OCI-LY1 (cell line): ENCODE measurements around the gene RABL6.
"Not testable (repeated sequence)": the region's sequence is repeated elsewhere in the genome, so short reads cannot be mapped to it uniquely, and the experiment has no call there.

Source experiments
- H2AFZ ChIP-seq: fragments of 200-600 bp; sonication (generic), shearing (Covaris generic); 2 replicates; pipeline ENCODE4 v1.6.0; 2014; ENCODE audit warnings: antibody characterized with exemption, mild to moderate bottlenecking, low read length
- H3F3A ChIP-seq: fragments of 200-600 bp; sonication (generic), shearing (Covaris generic); 2 replicates; pipeline ENCODE4 v1.6.0; 2014; ENCODE audit warnings: mild to moderate bottlenecking, antibody characterized with exemption, low read length, moderate library complexity; ENCODE audit not compliant: insufficient read depth
- H3K27ac ChIP-seq: fragments of 200-600 bp; sonication (generic); 2 replicates; pipeline ENCODE4 v1.5.1; 2014; ENCODE audit warnings: low read length, mixed run types, mild to moderate bottlenecking, low read depth; ENCODE audit not compliant: poor library complexity, severe bottlenecking
- H3K27me3 ChIP-seq: fragments of 200-600 bp; sonication (generic); 2 replicates; pipeline ENCODE4 v1.6.0; 2014; ENCODE audit warnings: antibody characterized with exemption, mild to moderate bottlenecking, low read length, moderate library complexity; ENCODE audit not compliant: insufficient read depth
- H3K36me3 ChIP-seq: fragments of 200-600 bp; sonication (generic); 2 replicates; pipeline ENCODE4 v1.6.1; 2014; ENCODE audit warnings: mild to moderate bottlenecking, antibody characterized with exemption, low read length, moderate library complexity, mixed read lengths; ENCODE audit not compliant: insufficient read depth
- H3K4me1 ChIP-seq: fragments of 200-600 bp; sonication (generic); 2 replicates; pipeline ENCODE4 v1.5.1; 2014; ENCODE audit warnings: mild to moderate bottlenecking, low read length, moderate library complexity; ENCODE audit not compliant: insufficient read depth, severe bottlenecking
- H3K4me2 ChIP-seq: fragments of 200-600 bp; sonication (generic), shearing (Covaris generic); 2 replicates; pipeline ENCODE4 v1.6.1; 2014; ENCODE audit warnings: low read length
- H3K4me3 ChIP-seq: fragments of 200-600 bp; sonication (generic); 2 replicates; pipeline ENCODE4 v1.5.1; 2014; ENCODE audit warnings: low read length, low read depth, mild to moderate bottlenecking, mixed read lengths; ENCODE audit not compliant: poor library complexity, severe bottlenecking
- H3K79me2 ChIP-seq: fragments of 200-600 bp; shearing (Covaris generic); 2 replicates; pipeline ENCODE4 v1.6.1; 2016; ENCODE audit warnings: mixed run types, low read length, mixed read lengths; ENCODE audit not compliant: insufficient read depth
- H3K9ac ChIP-seq: fragments of 200-600 bp; sonication (generic), shearing (Covaris generic); 2 replicates; pipeline ENCODE4 v1.6.1; 2014; ENCODE audit warnings: mild to moderate bottlenecking, low read length, mixed read lengths
- H3K9me2 ChIP-seq: fragments of 200-600 bp; sonication (generic), shearing (Covaris generic); 2 replicates; pipeline ENCODE4 v1.6.1; 2014; ENCODE audit warnings: low read depth, mild to moderate bottlenecking, low read length, mixed read lengths
- H3K9me3 ChIP-seq: fragments of 200-600 bp; shearing (Covaris generic); 2 replicates; pipeline ENCODE4 v1.6.1; 2014; ENCODE audit warnings: low read length, mixed read lengths
- H4K20me1 ChIP-seq: fragments of 200-600 bp; sonication (generic), shearing (Covaris generic); 2 replicates; pipeline ENCODE4 v1.6.0; 2016; ENCODE audit warnings: mild to moderate bottlenecking, low read length; ENCODE audit not compliant: insufficient read depth
- CTCF ChIP-seq: fragments of 200-600 bp; sonication (generic), shearing (Covaris generic); IDR thresholded peaks from 2 replicates; pipeline ENCODE4 v1.5.1; 2017; ENCODE audit warnings: mild to moderate bottlenecking, antibody characterized with exemption, low read length, moderate library complexity, mixed read lengths
- EZH2 ChIP-seq: fragments of 200-600 bp; sonication (generic), shearing (Covaris generic); IDR thresholded peaks from 2 replicates; pipeline ENCODE4 v1.8.0; 2017; ENCODE audit warnings: borderline replicate concordance, mixed run types, mild to moderate bottlenecking, antibody characterized with exemption, low read length, moderate library complexity, mixed read lengths

The RABL6 gene

GRCh38 chr9:136867917-136868316, 60.2 kb downstream of the RABL6 start:
- H3K9ac ChIP-seq = no peak overlapping the region
- TF ChIP-seq EZH2 (no peak), CTCF (no peak)
- no peaks in the 10 kb centered on the region for H3F3A ChIP-seq
- no peak overlapping the region for H3K4me3 ChIP-seq
- H3K9me2 ChIP-seq = no peaks in the 10 kb centered on the region
- H3K27me3 ChIP-seq = no peaks in the 10 kb centered on the region
- no peaks in the 10 kb centered on the region for H4K20me1 ChIP-seq
- no peak overlapping the region for H2AFZ ChIP-seq
- H3K36me3 ChIP-seq = peaks cover 14% of the 10 kb centered on the region
- no peaks in the 10 kb centered on the region for H3K79me2 ChIP-seq
- peaks cover 15% of the 10 kb centered on the region for H3K4me1 ChIP-seq
- no peak overlapping the region for H3K4me2 ChIP-seq
- H3K27ac ChIP-seq = no peak overlapping the region
- peaks cover 12% of the 10 kb centered on the region for H3K9me3 ChIP-seq

- H3F3A ChIP-seq = no peaks in the 10 kb centered on the region
- H3K27me3 ChIP-seq = no peaks in the 10 kb centered on the region
- no peaks in the 10 kb centered on the region for H3K9me2 ChIP-seq
- no peak overlapping the region for H3K4me2 ChIP-seq
- no peak overlapping the region for H3K4me3 ChIP-seq
- peaks cover 15% of the 10 kb centered on the region for H3K4me1 ChIP-seq
- H3K9ac ChIP-seq = no peak overlapping the region
- H4K20me1 ChIP-seq = no peaks in the 10 kb centered on the region
- H2AFZ ChIP-seq = no peak overlapping the region
- H3K9me3 ChIP-seq = peaks cover 12% of the 10 kb centered on the region
- peaks cover 7% of the 10 kb centered on the region for H3K36me3 ChIP-seq
- no peak for TF ChIP-seq CTCF
- no peak for TF ChIP-seq EZH2
- no peaks in the 10 kb centered on the region for H3K79me2 ChIP-seq
- H3K27ac ChIP-seq = no peak overlapping the region
Observed at GRCh38 chr9:136868644-136869043, 60.9 kb downstream of the RABL6 start.

- H3K36me3 ChIP-seq, H3K79me2 ChIP-seq: not testable (repeated sequence)
- H3K4me1 ChIP-seq = peaks cover 15% of the 10 kb centered on the region
Observed at GRCh38 chr9:136869611-136870010, 61.9 kb downstream of the RABL6 start.

GRCh38 chr9:136875155-136875554, 67.4 kb downstream of the RABL6 start:
- Histone ChIP-seq H3K4me3 (no peak overlapping the region), H3F3A (no peaks in the 10 kb centered on the region), H3K36me3 (no peaks in the 10 kb centered on the region), H3K27ac (no peak overlapping the region), H3K4me1 (no peaks in the 10 kb centered on the region), H3K4me2 (no peak overlapping the region), H3K27me3 (0 out of 2 replicates have a peak, but pooled peaks cover 6% of the 10 kb centered on the region), H4K20me1 (no peaks in the 10 kb centered on the region), H3K9ac (no peak overlapping the region), H3K9me2 (no peaks in the 10 kb centered on the region), H3K79me2 (no peaks in the 10 kb centered on the region), H2AFZ (no peak overlapping the region), H3K9me3 (peaks cover 7% of the 10 kb centered on the region; the same call in 1 of the 2 replicates)
- no peak for TF ChIP-seq EZH2
- no peak for TF ChIP-seq CTCF

More at GRCh38 chr9:136869611-136870010, 61.9 kb downstream of the RABL6 start:
- H3K9me3 ChIP-seq = peaks cover 12% of the 10 kb centered on the region
- H3F3A ChIP-seq, H3K9me2 ChIP-seq, H3K27me3 ChIP-seq, H3K27ac ChIP-seq, H3K9ac ChIP-seq, H3K4me2 ChIP-seq, H2AFZ ChIP-seq, H4K20me1 ChIP-seq, H3K4me3 ChIP-seq: not testable (repeated sequence)
